ENCODE results near the gene PRKCI.
"Not testable (repeated sequence)": the region's sequence is repeated elsewhere in the genome, so short reads cannot be mapped to it uniquely, and the experiment has no call there.

The PRKCI gene

GRCh38 chr3:170290194-170290593 lies 68.0 kb downstream of the PRKCI start:
- no peak for DNase-seq (ENCODE audit: low spot score)

DNA sequence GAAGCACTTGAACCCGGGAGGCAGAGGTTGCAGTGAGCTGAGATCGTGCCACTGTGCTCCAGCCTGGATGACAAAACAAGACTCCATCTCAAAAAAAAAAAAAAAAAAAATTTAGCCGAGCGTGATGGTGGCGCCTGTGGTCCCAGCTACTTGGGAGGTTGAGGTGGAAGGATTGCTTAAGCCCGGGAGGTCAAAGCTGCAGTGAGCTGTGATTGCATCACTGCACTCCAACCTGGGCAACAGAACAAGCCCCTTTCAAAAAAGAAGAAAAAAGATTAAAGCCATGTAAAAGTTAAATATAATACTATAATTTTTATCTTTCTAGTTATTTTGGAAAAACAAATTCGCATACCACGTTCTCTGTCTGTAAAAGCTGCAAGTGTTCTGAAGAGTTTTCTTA lies 73.4 kb downstream of the PRKCI start:
- DNase-seq (ENCODE audit: low spot score), result no peak

GRCh38 chr3:170296703-170297102 lies 74.5 kb downstream of the PRKCI start:
- no peak for DNase-seq (ENCODE audit: low spot score)

DNA sequence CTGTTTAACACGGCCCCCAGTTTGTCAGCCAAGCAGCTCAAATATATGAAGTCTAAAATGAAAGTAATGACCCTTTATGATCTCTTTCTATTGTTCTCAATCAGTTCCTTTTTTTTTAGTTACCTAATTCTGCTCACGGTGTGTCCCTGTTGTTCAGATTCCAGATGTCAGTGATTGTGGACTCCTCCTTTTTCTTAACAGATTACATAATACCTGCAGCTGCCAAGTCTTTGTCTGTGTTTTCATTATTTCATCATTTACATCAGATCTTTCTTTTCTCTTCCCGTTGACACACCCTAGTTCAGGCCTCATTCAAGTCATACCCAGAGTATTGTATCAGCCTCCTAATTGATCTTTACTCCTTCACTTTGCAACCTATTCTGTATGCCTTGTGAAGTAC lies 79.2 kb downstream of the PRKCI start:
- DNase-seq (ENCODE audit: low spot score), result no peak

DNA sequence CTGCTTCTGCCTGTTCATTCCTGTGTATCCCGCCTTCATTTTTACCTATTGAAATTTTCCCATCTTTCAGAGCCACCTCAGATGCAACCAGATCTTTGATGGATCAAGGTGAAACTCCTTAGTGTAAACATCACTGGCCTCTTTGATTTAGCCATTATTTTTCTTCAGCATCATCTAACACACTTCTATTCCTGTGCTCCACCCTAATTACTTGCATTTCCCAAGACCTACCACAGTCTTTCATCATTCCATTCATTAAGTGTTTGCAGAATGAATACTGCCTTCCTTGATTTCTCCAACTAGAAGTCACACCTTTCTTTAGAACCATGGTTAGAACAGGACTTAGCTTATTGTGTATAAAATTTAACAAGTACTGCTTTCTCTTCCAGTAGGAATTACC lies 79.8 kb downstream of the PRKCI start:
- no peak for DNase-seq (ENCODE audit: low spot score)

- no peak for DNase-seq (ENCODE audit: low spot score)
Measured at GRCh38 chr3:170306015-170306414, 83.8 kb downstream of the PRKCI start.

GRCh38 chr3:170307671-170308405 lies 85.6 kb downstream of the PRKCI start:
- no peak for DNase-seq (ENCODE audit: low spot score)

DNA sequence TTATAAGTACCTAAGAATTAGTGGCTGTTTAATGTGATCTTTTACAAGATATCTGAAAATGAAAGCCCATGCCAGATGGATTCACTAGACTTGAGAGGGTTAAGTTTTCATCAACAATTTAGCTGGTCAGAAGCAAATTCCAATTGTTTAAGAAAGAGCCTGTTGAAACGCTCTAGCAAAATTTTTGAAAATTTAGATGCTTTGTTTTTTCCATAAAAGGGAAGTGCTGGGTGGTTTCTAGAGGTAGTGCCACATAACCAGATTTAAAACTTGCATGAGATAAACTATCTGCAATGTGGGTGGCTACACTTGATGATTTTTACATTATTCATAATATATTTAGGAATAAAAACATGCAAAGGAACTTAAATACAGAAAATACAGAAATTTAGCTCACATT lies 86.8 kb downstream of the PRKCI start:
- DNase-seq (ENCODE audit: low spot score), result no peak

GRCh38 chr3:170317954-170318353 lies 95.7 kb downstream of the PRKCI start:
- DNase-seq (ENCODE audit: low spot score), result no peak

DNA sequence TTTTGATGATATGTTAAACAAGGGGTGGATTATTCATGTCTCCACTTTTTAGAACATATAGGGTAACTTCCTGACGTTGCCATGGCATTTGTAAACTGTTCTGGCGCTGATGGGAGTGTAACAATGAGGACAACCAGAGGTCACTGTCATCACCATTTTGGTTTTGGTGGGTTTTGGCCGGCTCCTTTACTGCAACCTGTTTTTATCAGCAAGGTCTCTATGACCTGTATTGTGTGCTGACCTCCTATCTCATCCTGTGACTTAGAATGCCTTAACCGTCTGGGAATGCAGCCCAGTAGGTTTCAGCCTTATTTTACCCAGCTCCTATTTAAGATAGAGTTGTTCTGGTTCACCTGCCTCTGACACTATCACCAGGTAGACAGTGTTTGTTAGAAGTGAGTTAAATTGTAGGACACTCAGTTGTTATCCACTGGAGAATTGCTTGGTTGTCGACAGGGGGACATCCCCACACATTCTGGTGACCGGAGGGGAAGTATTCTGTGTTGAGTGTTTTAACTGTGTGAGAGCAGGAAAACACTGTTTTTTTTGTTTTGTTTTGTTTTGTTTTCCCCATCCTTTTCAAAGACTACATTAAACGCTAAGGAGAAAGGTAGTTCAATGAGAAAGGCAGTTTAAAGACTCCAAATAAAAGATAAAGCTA lies 98.4 kb downstream of the PRKCI start:
- DNase-seq (ENCODE audit: low spot score), result no peak

DNA sequence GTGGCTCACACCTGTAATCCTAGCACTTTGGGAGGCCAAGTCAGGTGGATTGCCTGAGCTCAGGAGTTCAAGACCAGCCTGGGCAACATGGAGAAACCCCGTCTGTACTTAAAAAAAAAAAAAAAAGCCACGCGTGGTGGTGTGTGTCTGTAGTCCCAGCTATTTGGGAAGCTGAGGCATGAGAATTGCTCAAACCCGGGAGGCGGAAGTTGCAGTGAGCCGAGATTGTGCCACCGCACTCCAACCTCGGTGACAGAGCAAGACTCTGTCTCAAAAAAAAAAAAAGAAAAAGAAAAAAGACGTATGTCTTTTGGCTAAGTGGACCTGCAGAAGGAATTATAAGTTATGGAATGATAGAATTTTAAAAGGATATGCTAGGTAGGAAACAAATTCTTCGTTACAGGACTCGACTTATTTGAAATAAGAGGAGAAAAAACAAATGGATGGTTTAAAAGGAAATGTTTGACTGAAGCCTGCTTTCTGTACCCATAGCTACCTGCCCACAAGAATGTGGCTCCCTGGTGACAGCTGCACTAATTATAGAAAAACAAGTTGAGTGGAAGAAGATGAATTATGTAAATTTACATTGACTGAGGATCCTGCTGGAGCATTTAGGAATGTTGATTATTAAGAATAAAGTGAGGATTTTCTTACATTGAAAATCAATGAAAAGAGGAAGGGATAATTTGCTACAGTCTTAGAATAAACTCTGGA lies 99.3 kb downstream of the PRKCI start:
- no peak for DNase-seq (ENCODE audit: low spot score)

DNA sequence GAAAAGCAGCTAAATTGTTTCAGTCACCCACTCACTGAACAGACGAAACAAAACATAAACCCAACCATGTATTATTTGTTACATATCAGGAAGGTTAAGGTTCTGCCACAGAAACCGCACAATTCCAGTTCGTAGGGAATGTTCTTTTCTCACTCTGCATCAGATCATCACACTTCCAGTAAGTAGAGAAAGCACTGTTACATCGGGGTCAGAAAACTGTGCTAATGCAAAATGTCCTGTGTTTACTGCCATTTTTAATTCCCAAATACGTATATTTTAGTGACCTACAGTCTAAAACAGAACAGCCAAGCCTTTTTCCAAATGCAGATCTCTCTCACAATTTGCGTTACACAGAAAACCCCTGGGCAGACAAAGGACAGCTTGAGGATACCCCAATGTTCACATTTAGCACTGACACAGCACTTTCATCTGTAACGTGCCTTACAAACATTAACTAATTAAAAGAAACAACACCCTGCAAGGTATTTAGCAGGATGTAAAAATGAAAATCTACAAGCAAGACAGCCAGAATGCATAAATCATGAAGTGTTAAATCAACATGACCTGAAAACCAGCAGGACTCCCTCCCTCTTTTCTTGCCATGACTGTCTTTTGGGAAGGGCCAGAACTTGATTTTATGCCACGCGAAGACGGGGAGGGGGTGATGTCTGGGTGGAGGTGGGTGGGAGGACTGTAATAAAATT lies 100.5 kb downstream of the PRKCI start:
- DNase-seq (ENCODE audit: low spot score), result no peak

DNA sequence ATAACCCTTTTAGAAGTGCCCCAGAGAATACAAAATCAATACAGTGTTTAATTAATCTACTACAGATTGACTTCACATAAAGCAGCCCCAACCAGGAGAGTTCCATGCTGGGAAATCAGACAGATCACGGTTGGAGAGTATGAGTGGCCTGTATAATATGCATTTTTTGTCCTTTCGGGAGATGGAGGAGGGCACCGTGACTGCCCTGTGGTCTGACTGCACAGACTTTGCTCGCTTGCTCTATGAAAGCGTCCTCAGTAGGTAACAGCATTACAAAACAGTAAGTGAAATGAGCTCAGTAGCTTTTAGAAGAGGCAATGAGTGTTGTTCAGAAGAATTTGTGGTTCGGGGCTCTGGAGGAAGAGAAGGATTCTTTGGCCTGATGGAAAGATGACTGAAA lies 101.1 kb downstream of the PRKCI start:
- no peak for DNase-seq (ENCODE audit: low spot score)

- DNase-seq (ENCODE audit: low spot score), result no peak
Measured at GRCh38 chr3:170324962-170325361, 102.7 kb downstream of the PRKCI start.

GRCh38 chr3:170327040-170327808 lies 105.0 kb downstream of the PRKCI start:
- no peak for DNase-seq (ENCODE audit: low spot score)

DNA sequence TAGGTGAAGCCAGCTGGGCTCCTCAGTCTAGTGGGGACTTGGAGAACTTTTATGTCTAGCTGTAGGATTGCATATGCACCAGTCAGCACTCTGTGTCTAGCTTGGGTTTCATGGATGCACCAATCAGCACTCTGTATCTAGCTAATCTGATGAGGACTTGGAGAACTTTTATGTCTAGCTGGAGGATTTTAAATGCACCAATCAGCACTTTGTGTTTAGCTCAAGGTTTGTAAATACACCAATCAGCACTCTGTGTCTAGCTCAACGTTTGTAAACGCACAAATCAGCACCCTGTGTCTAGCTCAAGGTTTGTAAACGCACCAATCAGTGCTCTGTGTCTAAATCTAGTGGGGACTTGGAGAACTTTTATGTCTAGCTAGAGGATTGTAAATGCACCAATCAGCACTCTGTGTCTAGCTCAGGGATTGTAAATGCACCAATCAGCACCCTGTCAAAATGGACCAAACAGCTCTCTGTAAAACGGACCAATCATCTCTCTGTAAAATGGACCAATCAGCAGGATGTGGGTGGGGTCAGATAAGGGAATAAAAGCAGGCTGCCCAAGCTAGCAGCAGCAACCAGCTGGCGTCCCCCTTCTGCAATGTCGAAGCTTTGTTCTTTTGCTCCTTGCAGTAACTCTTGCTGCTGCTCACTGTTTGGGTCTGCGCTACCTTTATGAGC lies 105.8 kb downstream of the PRKCI start:
- DNase-seq (ENCODE audit: low spot score), result not testable (repeated sequence)

- no peak for DNase-seq (ENCODE audit: low spot score)
Measured at GRCh38 chr3:170330366-170330765, 108.1 kb downstream of the PRKCI start.

DNA sequence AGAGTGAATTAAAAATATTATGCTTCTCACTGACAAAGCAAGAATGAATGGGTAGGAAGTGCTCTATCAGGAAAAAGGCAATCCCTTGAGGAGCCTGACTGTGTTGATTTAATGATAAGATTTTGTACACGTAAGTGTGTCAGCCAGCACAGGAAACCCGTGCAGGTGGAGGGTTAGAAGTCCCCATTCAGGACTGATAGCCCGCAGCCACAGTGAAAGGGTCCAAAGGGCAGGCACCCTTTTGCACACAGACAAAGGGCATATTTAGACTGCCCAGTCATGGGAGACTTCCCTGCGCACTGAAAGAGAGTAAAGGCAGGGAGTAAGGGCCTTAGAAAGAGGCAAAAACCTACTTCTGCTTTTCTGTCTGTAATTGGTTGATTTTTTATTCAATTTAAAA lies 108.9 kb downstream of the PRKCI start:
- no peak for DNase-seq (ENCODE audit: low spot score)

DNA sequence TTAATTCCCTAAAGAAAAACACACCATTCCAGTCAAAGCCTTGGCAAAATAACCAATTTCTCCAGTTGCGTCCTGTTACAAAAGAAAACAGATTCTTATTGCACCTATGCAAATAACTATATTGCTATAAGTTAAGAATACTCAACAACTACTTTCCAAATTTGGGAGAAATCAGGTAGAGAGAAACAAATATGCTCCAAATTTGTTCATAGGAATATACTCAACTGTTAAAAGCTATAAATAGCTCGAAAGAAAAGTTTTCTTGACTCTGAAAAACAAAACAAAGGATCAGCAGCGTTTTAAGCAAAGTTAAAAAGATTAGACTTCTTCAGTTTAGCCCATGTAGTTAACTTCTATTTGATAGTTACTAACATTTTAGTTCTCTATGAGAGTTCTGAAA lies 115.2 kb downstream of the PRKCI start:
- DNase-seq (ENCODE audit: low spot score), result no peak

GRCh38 chr3:170338690-170339340 lies 116.6 kb downstream of the PRKCI start:
- DNase-seq (ENCODE audit: low spot score), result no peak

DNA sequence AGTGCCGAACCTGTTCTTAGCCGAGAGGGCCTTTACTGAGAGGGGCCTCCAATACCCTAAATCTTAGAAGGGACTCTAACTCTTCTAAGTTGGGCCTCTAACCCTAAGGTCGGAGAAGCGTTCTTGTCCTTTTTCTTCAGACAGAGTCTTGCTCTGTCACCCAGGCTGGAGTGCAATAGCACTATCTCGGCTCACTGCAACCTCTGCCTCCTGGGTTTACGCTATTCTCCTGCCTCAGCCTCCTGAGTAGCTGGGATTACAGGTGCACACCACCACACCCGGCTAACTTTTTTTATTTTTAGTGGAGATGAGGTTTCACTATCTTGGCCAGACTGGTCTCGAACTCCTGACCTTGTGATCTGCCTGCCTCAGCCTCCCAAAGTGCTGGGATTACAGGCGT lies 120.0 kb downstream of the PRKCI start:
- DNase-seq (ENCODE audit: low spot score), result not testable (repeated sequence)
